Measurements from ENCODE around the gene IL21R. TPM values are rescaled to one million over a fixed set of nuclear protein-coding genes. Genes with fewer than 3 reads are reported as not detected.
A peak's percentile ranks its signal among the peaks of the same experiment; 100 is the strongest.

IL21R gene
- total and polyA plus RNA-seq, 9 donors = 0.04 to 0.71 (median 0.26) TPM

DNA sequence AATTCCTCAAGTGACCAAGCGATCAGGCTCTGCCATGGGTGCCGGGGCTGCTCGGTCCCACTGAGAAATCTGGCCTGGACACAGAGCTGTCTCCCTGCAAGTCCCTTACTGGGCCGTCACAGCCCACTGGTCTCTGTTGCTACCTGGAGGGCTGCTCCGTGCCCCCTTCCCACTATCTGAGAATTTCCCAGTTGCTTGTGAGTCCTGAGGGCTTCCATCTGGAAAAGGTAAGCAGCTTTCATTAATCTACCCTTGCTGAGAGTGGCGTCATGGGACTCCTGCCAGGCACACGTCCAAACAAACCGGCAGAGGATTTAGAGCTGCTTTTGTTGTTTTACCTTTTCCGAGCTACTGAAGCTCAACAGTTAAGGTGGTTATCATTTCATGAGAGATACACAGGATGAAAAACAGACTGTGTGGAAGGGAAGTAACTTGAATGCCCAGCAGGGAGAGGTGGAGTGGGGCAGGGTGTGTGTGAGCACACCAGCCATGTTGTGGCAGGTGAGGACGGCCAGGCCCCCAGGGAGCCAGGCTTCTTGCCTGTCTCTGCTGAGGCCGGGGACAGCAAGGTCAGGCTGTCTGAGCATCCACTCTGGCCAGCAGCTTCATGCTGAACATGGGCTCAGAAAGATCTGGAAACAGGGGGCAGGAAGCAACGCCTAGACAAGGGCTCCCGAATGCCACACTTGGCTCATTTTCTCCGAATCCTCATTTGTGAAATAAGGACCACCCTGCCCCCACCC lies 97.1 kb downstream of the IL21R start:
- H3K27ac ChIP-seq (ENCODE audit: low read length) = no peak overlapping the region
- no peak overlapping the region for H3K4me3 ChIP-seq (ENCODE audit: low read length)
- no peaks in the 10 kb centered on the region for H3K9me3 ChIP-seq (replicated peaks; ENCODE audit: control insufficient read depth, low read depth, low read length)
- H3K36me3 ChIP-seq (ENCODE audit: control insufficient read depth, insufficient read depth, low read length) = peaks cover 93% of the 10 kb centered on the region
- H3K27me3 ChIP-seq (ENCODE audit: control insufficient read depth, insufficient read depth, low read length) = no peaks in the 10 kb centered on the region
- no peak for DNase-seq
- H3K4me1 ChIP-seq (ENCODE audit: control insufficient read depth, insufficient read depth, low read length) = peaks cover 6% of the 10 kb centered on the region
- WGBS (ENCODE audit: insufficient coverage) = 76% methylated on average over 12 of the region's 14 CpGs

DNA sequence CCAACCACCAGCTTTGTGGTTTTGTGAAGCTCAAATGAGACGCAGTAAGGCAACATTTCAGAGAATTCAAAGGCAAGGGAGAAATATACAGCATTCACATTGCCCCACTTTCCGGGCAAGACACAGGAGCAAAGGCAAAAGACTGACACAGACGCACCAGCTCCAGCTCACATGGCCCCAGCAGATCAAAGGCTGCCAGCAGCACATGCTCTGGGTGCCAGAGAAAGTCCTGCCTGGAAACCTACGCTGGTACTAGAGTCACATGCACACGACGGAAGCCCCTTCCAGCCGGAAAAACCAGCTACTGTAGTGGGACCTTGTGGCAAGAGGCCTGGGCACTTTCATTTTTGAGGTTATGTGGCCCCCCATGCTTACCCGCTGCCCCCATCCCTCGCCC lies 97.7 kb downstream of the IL21R start:
- Histone ChIP-seq H3K4me3 (ENCODE audit: low read length) (no peak overlapping the region), H3K36me3 (ENCODE audit: control insufficient read depth, insufficient read depth, low read length) (peaks cover 94% of the 10 kb centered on the region), H3K27ac (ENCODE audit: low read length) (no peak overlapping the region), H3K9me3 (replicated peaks; ENCODE audit: control insufficient read depth, low read depth, low read length) (no peaks in the 10 kb centered on the region), H3K27me3 (ENCODE audit: control insufficient read depth, insufficient read depth, low read length) (no peaks in the 10 kb centered on the region), H3K4me1 (ENCODE audit: control insufficient read depth, insufficient read depth, low read length) (peaks cover 6% of the 10 kb centered on the region)
- WGBS (ENCODE audit: insufficient coverage) = 92% methylated on average over 7 of the region's 9 CpGs
- DNase-seq = no peak

DNA sequence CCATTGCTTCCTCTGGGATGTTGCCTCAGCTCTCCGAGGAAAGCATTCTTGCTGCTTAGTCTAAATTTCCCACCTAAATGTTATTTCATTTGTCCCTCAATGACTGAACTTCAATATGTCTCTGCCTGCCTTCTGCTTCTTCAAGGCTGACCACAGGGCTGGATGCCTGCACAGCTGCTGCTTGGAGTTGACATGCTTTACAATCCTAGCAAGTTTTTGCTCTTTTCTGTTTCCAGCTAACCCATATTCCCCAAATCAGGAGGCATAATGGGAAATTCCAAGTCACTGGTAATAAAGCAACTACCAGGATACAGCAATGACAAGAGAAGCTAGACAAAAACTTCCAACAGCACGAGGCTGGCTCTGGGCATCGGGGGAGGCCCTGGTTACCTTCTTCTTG lies 98.8 kb downstream of the IL21R start:
- peak; percentile 27 for DNase-seq
- Histone ChIP-seq H3K27me3 (ENCODE audit: control insufficient read depth, insufficient read depth, low read length) (no peaks in the 10 kb centered on the region), H3K9me3 (replicated peaks; ENCODE audit: control insufficient read depth, low read depth, low read length) (no peaks in the 10 kb centered on the region), H3K27ac (ENCODE audit: low read length) (no peak overlapping the region), H3K4me3 (ENCODE audit: low read length) (no peak overlapping the region), H3K36me3 (ENCODE audit: control insufficient read depth, insufficient read depth, low read length) (peaks cover 91% of the 10 kb centered on the region), H3K4me1 (ENCODE audit: control insufficient read depth, insufficient read depth, low read length) (peaks cover 2% of the 10 kb centered on the region)
- WGBS (ENCODE audit: insufficient coverage) = 88% methylated on average over 2 of the region's 3 CpGs

Other genes with a start within 250 kb of the IL21R start
- gene KDM8, start 198.6 kb upstream of the IL21R start, total RNA-seq = 5.4 TPM
- gene KDM8, start 198.6 kb upstream of the IL21R start, polyA plus RNA-seq (ENCODE audit: insufficient read depth in 1 of 8, insufficient read length in 8 of 8, low replicate concordance in 1 of 8) = 1 to 10 TPM; 4.1 to 7.8 (median 5.5) TPM
- gene NSMCE1, start 133.4 kb upstream of the IL21R start, total RNA-seq = 48.3 TPM
- 10 to 100 TPM; 47.6 to 60.0 (median 53.4) TPM for gene NSMCE1, start 133.4 kb upstream of the IL21R start, polyA plus RNA-seq (ENCODE audit: insufficient read depth in 1 of 8, insufficient read length in 8 of 8, low replicate concordance in 1 of 8)
- 10.6 TPM for gene IL4R, start 88.2 kb upstream of the IL21R start, total RNA-seq
- gene IL4R, start 88.2 kb upstream of the IL21R start, polyA plus RNA-seq (ENCODE audit: insufficient read depth in 1 of 8, insufficient read length in 8 of 8, low replicate concordance in 1 of 8) = 10 to 100 TPM in 7 of 8 donors, 1 to 10 TPM in 1; 9.8 to 16.4 (median 14.9) TPM
- gene GTF3C1, start 147.7 kb downstream of the IL21R start, total RNA-seq = 40.7 TPM
- 10 to 100 TPM; 47.2 to 72.0 (median 55.8) TPM for gene GTF3C1, start 147.7 kb downstream of the IL21R start, polyA plus RNA-seq (ENCODE audit: insufficient read depth in 1 of 8, insufficient read length in 8 of 8, low replicate concordance in 1 of 8)
- 6.9 TPM for gene KATNIP, start 148.0 kb downstream of the IL21R start, total RNA-seq
- 1 to 10 TPM; 6.3 to 8.9 (median 6.5) TPM for gene KATNIP, start 148.0 kb downstream of the IL21R start, polyA plus RNA-seq (ENCODE audit: insufficient read depth in 1 of 8, insufficient read length in 8 of 8, low replicate concordance in 1 of 8)